Measurements from ENCODE around the gene RBM22. TPM values are rescaled to one million over a fixed set of nuclear protein-coding genes. Genes with fewer than 3 reads are reported as not detected.

Gene RBM22
- total RNA-seq, 1 experiment from 2014 or later, result 57.3 TPM

DNA sequence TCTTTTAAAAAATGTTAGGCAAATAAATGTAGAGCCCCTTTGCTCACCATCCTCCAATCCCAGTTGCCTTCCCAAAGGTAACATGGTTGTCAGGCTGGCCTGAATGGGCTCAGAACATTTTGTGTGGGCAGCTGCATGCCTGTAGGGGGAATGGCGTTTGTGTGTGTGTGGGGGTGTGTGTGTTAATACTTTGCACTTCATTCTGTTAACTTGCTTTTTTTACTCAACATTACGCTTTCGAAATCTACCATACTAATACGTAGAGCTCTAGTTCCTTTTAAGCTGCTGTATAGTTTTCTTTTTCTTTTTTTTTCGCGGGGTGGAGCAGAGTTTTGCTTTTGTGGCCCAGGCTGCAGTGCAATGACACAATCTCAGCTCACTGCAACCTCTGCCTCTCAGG, 25.8 kb downstream of the RBM22 start:
- CTCF ChIA-PET, result interaction anchor here (0.6 kb wide), 1 partner anchor 116 kb away, joined by 3 read pairs; no protein-coding TSS in a partner anchor
- H2AFZ ChIP-seq, result no peak overlapping the region
- BruUV-seq (replicated peaks), result no TSS peak
- no peak overlapping the region for H3K27ac ChIP-seq
- H3K4me1 ChIP-seq (replicated peaks; ENCODE audit: insufficient read depth), result no peaks in the 10 kb centered on the region
- no peaks in the 10 kb centered on the region for H3K9me3 ChIP-seq (ENCODE audit: insufficient read depth, low read depth)
- no peaks in the 10 kb centered on the region for H4K20me1 ChIP-seq (ENCODE audit: insufficient read depth)
- no peaks in the 10 kb centered on the region for H3K9me2 ChIP-seq (ENCODE audit: insufficient read depth)
- POLR2A ChIA-PET (ENCODE audit: unreplicated experiment), result interaction anchor here (0.6 kb wide), 1 partner anchor 30 kb away, joined by 6 read pairs; no protein-coding TSS in a partner anchor
- no peaks in the 10 kb centered on the region for H3K36me3 ChIP-seq (ENCODE audit: low read depth)
- no peak for DNase-seq
- no peaks in the 10 kb centered on the region for H3K79me2 ChIP-seq (ENCODE audit: low read depth)
- no peak for TF ChIP-seq EZH2 (IDR thresholded peaks at IDR 0.05; ENCODE audit: low read depth)
- TF ChIP-seq, protein P1, sequence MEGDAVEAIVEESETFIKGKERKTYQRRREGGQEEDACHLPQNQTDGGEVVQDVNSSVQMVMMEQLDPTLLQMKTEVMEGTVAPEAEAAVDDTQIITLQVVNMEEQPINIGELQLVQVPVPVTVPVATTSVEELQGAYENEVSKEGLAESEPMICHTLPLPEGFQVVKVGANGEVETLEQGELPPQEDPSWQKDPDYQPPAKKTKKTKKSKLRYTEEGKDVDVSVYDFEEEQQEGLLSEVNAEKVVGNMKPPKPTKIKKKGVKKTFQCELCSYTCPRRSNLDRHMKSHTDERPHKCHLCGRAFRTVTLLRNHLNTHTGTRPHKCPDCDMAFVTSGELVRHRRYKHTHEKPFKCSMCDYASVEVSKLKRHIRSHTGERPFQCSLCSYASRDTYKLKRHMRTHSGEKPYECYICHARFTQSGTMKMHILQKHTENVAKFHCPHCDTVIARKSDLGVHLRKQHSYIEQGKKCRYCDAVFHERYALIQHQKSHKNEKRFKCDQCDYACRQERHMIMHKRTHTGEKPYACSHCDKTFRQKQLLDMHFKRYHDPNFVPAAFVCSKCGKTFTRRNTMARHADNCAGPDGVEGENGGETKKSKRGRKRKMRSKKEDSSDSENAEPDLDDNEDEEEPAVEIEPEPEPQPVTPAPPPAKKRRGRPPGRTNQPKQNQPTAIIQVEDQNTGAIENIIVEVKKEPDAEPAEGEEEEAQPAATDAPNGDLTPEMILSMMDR (conservative IDR thresholded peaks at IDR 0.05), result no peak
- H3K27me3 ChIP-seq (ENCODE audit: insufficient read depth, low read depth), result no peaks in the 10 kb centered on the region
- H3K4me2 ChIP-seq, result no peak overlapping the region
- no peaks in the 10 kb centered on the region; the same call in 1 of the 2 replicates for H3F3A ChIP-seq (ENCODE audit: insufficient read depth, low read depth)
- H3K4me3 ChIP-seq, result no peak overlapping the region
- intact Hi-C loops (cut with micrococcal nuclease; ENCODE audit: unreplicated experiment), result no loop called here

DNA sequence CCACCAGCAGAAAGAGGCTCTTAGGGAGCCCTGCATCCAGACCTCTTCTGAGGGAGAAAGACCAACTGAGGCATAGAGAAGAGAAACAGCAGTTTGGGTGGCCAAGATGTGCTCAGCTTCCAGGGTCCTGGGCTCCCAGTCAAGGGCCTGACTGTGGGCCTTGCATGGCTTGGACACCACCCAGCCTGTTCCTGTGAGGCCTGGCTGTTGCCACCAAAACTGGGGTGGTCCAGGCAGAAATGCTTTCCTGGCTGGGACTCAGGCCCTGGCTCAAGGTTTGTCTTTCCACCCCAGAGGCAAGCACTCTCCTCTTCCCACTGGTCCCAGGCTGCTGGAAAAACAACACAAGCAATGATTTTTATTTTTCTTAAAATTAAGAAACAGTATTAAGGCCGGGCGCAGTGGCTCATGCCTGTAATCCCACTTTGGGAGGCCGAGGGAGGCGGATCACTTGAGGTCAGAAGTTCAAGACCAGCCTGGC, 26.5 kb downstream of the RBM22 start:
- Histone ChIP-seq H3K4me1 (replicated peaks; ENCODE audit: insufficient read depth) (no peaks in the 10 kb centered on the region), H2AFZ (no peak overlapping the region), H3K9me3 (ENCODE audit: insufficient read depth, low read depth) (no peaks in the 10 kb centered on the region), H4K20me1 (ENCODE audit: insufficient read depth) (no peaks in the 10 kb centered on the region), H3K36me3 (ENCODE audit: low read depth) (no peaks in the 10 kb centered on the region), H3K27me3 (ENCODE audit: insufficient read depth, low read depth) (no peaks in the 10 kb centered on the region), H3F3A (ENCODE audit: insufficient read depth, low read depth) (no peaks in the 10 kb centered on the region; the same call in 1 of the 2 replicates), H3K79me2 (ENCODE audit: low read depth) (no peaks in the 10 kb centered on the region), H3K27ac (no peak overlapping the region), H3K4me3 (no peak overlapping the region), H3K4me2 (no peak overlapping the region), H3K9me2 (ENCODE audit: insufficient read depth) (no peaks in the 10 kb centered on the region)
- no TSS peak for BruUV-seq (replicated peaks)
- ChIA-PET POLR2A (ENCODE audit: unreplicated experiment) (no interaction called here), CTCF (interaction anchor here (0.6 kb wide), 1 partner anchor 176 kb away, joined by 3 read pairs; no protein-coding TSS in a partner anchor)
- no peak for DNase-seq
- TF ChIP-seq EZH2 (IDR thresholded peaks at IDR 0.05; ENCODE audit: low read depth), result no peak
- TF ChIP-seq, protein P1 (conservative IDR thresholded peaks at IDR 0.05), result no peak
- intact Hi-C loops (cut with micrococcal nuclease; ENCODE audit: unreplicated experiment), result no loop called here

DNA sequence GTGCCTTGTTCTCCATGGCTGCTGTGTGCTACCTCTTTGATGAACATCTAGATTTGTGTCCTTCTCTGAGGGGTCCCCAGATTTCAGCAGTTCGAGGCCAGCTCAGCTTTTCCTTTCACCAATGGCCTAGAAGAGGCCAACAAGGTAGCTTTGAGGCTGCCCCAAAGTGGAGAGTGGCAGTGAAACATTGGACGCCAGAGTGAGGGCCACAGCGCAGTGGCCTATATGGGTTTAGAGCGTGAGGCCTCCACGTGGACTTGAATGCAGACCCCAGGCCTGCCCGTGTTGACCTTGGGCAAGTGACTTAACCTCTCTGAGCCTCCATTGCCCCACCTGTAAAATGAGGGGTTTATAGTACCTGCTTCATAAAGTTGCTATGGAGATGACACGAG, 28.0 kb downstream of the RBM22 start:
- Histone ChIP-seq H3F3A (ENCODE audit: insufficient read depth, low read depth) (no peaks in the 10 kb centered on the region; the same call in 1 of the 2 replicates), H3K9me2 (ENCODE audit: insufficient read depth) (no peaks in the 10 kb centered on the region), H2AFZ (no peak overlapping the region; the same call in 1 of the 2 replicates), H3K4me3 (no peak overlapping the region; the same call in 1 of the 2 replicates), H3K79me2 (ENCODE audit: low read depth) (no peaks in the 10 kb centered on the region), H3K4me2 (peak overlapping the region; percentile 50; the same call in 1 of the 2 replicates), H3K4me1 (replicated peaks; ENCODE audit: insufficient read depth) (no peaks in the 10 kb centered on the region), H3K27ac (no peak overlapping the region), H3K27me3 (ENCODE audit: insufficient read depth, low read depth) (no peaks in the 10 kb centered on the region), H4K20me1 (ENCODE audit: insufficient read depth) (no peaks in the 10 kb centered on the region), H3K36me3 (ENCODE audit: low read depth) (no peaks in the 10 kb centered on the region), H3K9me3 (ENCODE audit: insufficient read depth, low read depth) (no peaks in the 10 kb centered on the region)
- no TSS peak for BruUV-seq (replicated peaks)
- TF ChIP-seq EZH2 (IDR thresholded peaks at IDR 0.05; ENCODE audit: low read depth), result no peak
- TF ChIP-seq, protein P1 (conservative IDR thresholded peaks at IDR 0.05), result no peak
- DNase-seq, result no peak
- POLR2A ChIA-PET (ENCODE audit: unreplicated experiment), result no interaction called here
- CTCF ChIA-PET, result no interaction called here
- intact Hi-C loops (cut with micrococcal nuclease; ENCODE audit: unreplicated experiment), result no loop called here
